Neural cell (in vitro differentiated cells): ENCODE results near the gene TCF12. TPM values are rescaled to one million over a fixed set of nuclear protein-coding genes. Genes with fewer than 3 reads are reported as not detected.

Source experiments
- H2AFZ ChIP-seq: fragments of 200-600, 300-800 bp; sonication (generic), shearing (Covaris generic); 2 replicates; pipeline ENCODE4 v1.6.0; 2014; ENCODE audit warnings: low read depth, mild to moderate bottlenecking, antibody characterized with exemption, low read length, moderate library complexity
- H3F3A ChIP-seq: fragments of 200-600 bp; shearing (Covaris generic); 2 replicates; pipeline ENCODE4 v1.6.1; 2016; ENCODE audit warnings: mild to moderate bottlenecking, moderate library complexity, mixed read lengths, antibody characterized with exemption, low read length; ENCODE audit not compliant: insufficient read depth, poor library complexity, severe bottlenecking
- H3K27ac ChIP-seq: fragments of 200-600, 300-800 bp; sonication (generic), shearing (Covaris generic); 2 replicates; pipeline ENCODE4 v1.5.1; 2014; ENCODE audit warnings: mild to moderate bottlenecking, low read length, moderate library complexity
- H3K27me3 ChIP-seq: fragments of 300-800, 200-600 bp; sonication (generic), shearing (Covaris generic); 2 replicates; pipeline ENCODE4 v1.6.0; 2014; ENCODE audit warnings: mild to moderate bottlenecking, low read depth, low read length, moderate library complexity; ENCODE audit not compliant: insufficient read depth
- H3K36me3 ChIP-seq: fragments of 300-800, 200-600 bp; sonication (generic), shearing (Covaris generic); 2 replicates; pipeline ENCODE4 v1.5.1; 2014; ENCODE audit warnings: mild to moderate bottlenecking, antibody characterized with exemption, low read length, moderate library complexity; ENCODE audit not compliant: insufficient read depth
- H3K4me2 ChIP-seq: fragments of 300-800, 200-600 bp; sonication (generic), shearing (Covaris generic); 2 replicates; pipeline ENCODE4 v1.6.0; 2014; ENCODE audit warnings: mild to moderate bottlenecking, low read length
- H3K4me3 ChIP-seq: fragments of 300-800, 200-600 bp; sonication (generic), shearing (Covaris generic); 2 replicates; pipeline ENCODE4 v1.5.1; 2014; ENCODE audit warnings: mild to moderate bottlenecking, low read length, moderate library complexity
- H3K79me2 ChIP-seq: fragments of 200-600 bp; shearing (Covaris generic); replicated peaks from 2 replicates; pipeline ENCODE4 v1.6.0; 2014; ENCODE audit warnings: mild to moderate bottlenecking, low read length, moderate library complexity; ENCODE audit not compliant: insufficient read depth
- H3K9ac ChIP-seq: fragments of 300-800, 200-600 bp; sonication (generic), shearing (Covaris generic); 2 replicates; pipeline ENCODE4 v1.6.1; 2016; ENCODE audit warnings: mild to moderate bottlenecking, low read length, mixed read lengths
- H3K9me2 ChIP-seq: fragments of 200-600 bp; shearing (Covaris generic); 2 replicates; pipeline ENCODE4 v1.6.1; 2016; ENCODE audit warnings: mild to moderate bottlenecking, low read length, mixed read lengths; ENCODE audit not compliant: insufficient read depth
- H3K9me3 ChIP-seq: fragments of 200-600, 300-800 bp; sonication (generic), shearing (Covaris generic); 2 replicates; pipeline ENCODE4 v1.6.1; 2016; ENCODE audit warnings: mild to moderate bottlenecking, mixed run types, low read length, moderate library complexity, mixed read lengths
- H4K20me1 ChIP-seq: fragments of 200-600 bp; shearing (Covaris generic); 2 replicates; pipeline ENCODE4 v1.6.1; 2016; ENCODE audit warnings: mild to moderate bottlenecking, mixed run types; ENCODE audit not compliant: insufficient read depth
- CTCF ChIP-seq: fragments of 450-650 bp; IDR thresholded peaks from 2 replicates; pipeline ENCODE4 v1.5.1; 2014; ENCODE audit warnings: antibody characterized with exemption, mild to moderate bottlenecking, moderate library complexity; ENCODE audit not compliant: poor library complexity, severe bottlenecking
- EP300 ChIP-seq: fragments of 450-650 bp; conservative IDR thresholded peaks from 2 replicates; pipeline ENCODE4 v1.6.1; 2014; ENCODE audit warnings: antibody characterized with exemption, mild to moderate bottlenecking, moderate library complexity; ENCODE audit not compliant: poor library complexity, severe bottlenecking
- EZH2 ChIP-seq: fragments of 200-600, 300-800 bp; shearing (Covaris generic), sonication (generic); IDR thresholded peaks from 2 replicates; pipeline ENCODE4 v1.6.1; 2014; ENCODE audit warnings: antibody characterized with exemption, low read length, borderline replicate concordance, mild to moderate bottlenecking; ENCODE audit not compliant: insufficient read depth, poor library complexity, severe bottlenecking
- MXI1 ChIP-seq: fragments of 450-650 bp; conservative IDR thresholded peaks from 2 replicates; pipeline ENCODE4 v1.6.1; 2014; ENCODE audit warnings: antibody characterized with exemption, mild to moderate bottlenecking; ENCODE audit not compliant: poor library complexity, severe bottlenecking
- POLR2AphosphoS5 ChIP-seq: IDR thresholded peaks from 2 replicates; pipeline ENCODE4 v1.6.1; 2012
- RAD21 ChIP-seq: fragments of 450-650 bp; conservative IDR thresholded peaks from 2 replicates; pipeline ENCODE4 v1.6.1; 2014; ENCODE audit warnings: antibody characterized with exemption, mild to moderate bottlenecking, moderate library complexity
- REST ChIP-seq: IDR thresholded peaks from 2 replicates; pipeline ENCODE4 v1.6.1; 2012; ENCODE audit warnings: borderline replicate concordance
- SMC3 ChIP-seq: fragments of 450-650 bp; conservative IDR thresholded peaks from 2 replicates; pipeline ENCODE4 v1.6.1; 2014; ENCODE audit warnings: antibody characterized with exemption, mild to moderate bottlenecking, moderate library complexity; ENCODE audit not compliant: poor library complexity
- TAF1 ChIP-seq: IDR thresholded peaks from 2 replicates; pipeline ENCODE4 v1.6.1; 2012; ENCODE audit warnings: low read depth
- polyA plus RNA-seq: library from polyadenylated mRNA; depleted of rRNA; stranded (reverse); fragments of >200 nt; gene quantifications from 2 replicates; pipeline ENCODE4 v1.2.3, GENCODE V29; 2014

Gene TCF12
- polyA plus RNA-seq, 1 donor from 2014 or later: 52.7 TPM

DNA sequence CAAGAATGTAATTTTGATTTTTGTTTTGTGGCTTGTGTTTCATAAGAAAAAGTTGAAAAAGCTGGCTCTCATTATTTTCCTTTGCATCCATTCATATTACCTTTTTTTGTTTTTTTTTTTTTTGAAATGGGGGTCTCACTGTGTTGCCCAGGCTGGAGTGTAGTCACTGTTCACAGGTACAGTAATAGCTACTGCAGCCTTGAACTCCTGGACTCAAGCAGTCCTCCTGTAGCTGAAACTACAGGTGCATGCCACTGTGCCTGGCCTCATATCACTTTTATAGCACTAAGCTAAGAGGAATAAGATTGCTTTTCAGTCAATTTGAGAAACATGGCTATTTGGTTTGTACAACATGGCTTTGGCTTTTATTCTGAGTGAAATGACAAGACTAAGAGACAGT lies 49.8 kb downstream of the TCF12 start:
- Histone ChIP-seq H3K4me3 (no peak overlapping the region), H3F3A (no peaks in the 10 kb centered on the region), H3K9ac (no peak overlapping the region), H3K79me2 (peaks cover 74% of the 10 kb centered on the region), H4K20me1 (no peaks in the 10 kb centered on the region), H2AFZ (no peak overlapping the region), H3K27me3 (no peaks in the 10 kb centered on the region), H3K9me3 (no peaks in the 10 kb centered on the region), H3K9me2 (no peaks in the 10 kb centered on the region), H3K4me2 (no peak overlapping the region), H3K27ac (no peak overlapping the region), H3K36me3 (no peaks in the 10 kb centered on the region)
- TF ChIP-seq POLR2AphosphoS5: no peak
- TF ChIP-seq SMC3: no peak
- no peak for TF ChIP-seq REST
- TF ChIP-seq EZH2: no peak
- TF ChIP-seq MXI1: no peak
- TF ChIP-seq EP300: no peak
- TF ChIP-seq RAD21: no peak
- TF ChIP-seq CTCF: no peak
- TF ChIP-seq TAF1: no peak

GRCh38 chr15:56968821-56969220 lies 50.4 kb downstream of the TCF12 start:
- Histone ChIP-seq H3K36me3 (no peaks in the 10 kb centered on the region), H4K20me1 (no peaks in the 10 kb centered on the region), H3K27ac (no peak overlapping the region), H2AFZ (no peak overlapping the region), H3F3A (no peaks in the 10 kb centered on the region), H3K27me3 (no peaks in the 10 kb centered on the region), H3K9me3 (no peaks in the 10 kb centered on the region), H3K79me2 (peaks cover 74% of the 10 kb centered on the region), H3K4me2 (no peak overlapping the region), H3K4me3 (no peak overlapping the region), H3K9ac (no peak overlapping the region), H3K9me2 (no peaks in the 10 kb centered on the region)
- TF ChIP-seq EZH2: no peak
- TF ChIP-seq REST: no peak
- TF ChIP-seq CTCF: no peak
- TF ChIP-seq RAD21: no peak
- TF ChIP-seq EP300: no peak
- TF ChIP-seq SMC3: no peak
- TF ChIP-seq TAF1: no peak
- no peak for TF ChIP-seq MXI1
- no peak for TF ChIP-seq POLR2AphosphoS5
